ENCODE data around the gene KIAA0825. TPM values are rescaled to one million over a fixed set of nuclear protein-coding genes. Genes with fewer than 3 reads are reported as not detected.
A peak's percentile ranks its signal among the peaks of the same experiment; 100 is the strongest.

Gene KIAA0825
- total RNA-seq, 1 experiment from 2014 or later = 1.3 TPM

DNA sequence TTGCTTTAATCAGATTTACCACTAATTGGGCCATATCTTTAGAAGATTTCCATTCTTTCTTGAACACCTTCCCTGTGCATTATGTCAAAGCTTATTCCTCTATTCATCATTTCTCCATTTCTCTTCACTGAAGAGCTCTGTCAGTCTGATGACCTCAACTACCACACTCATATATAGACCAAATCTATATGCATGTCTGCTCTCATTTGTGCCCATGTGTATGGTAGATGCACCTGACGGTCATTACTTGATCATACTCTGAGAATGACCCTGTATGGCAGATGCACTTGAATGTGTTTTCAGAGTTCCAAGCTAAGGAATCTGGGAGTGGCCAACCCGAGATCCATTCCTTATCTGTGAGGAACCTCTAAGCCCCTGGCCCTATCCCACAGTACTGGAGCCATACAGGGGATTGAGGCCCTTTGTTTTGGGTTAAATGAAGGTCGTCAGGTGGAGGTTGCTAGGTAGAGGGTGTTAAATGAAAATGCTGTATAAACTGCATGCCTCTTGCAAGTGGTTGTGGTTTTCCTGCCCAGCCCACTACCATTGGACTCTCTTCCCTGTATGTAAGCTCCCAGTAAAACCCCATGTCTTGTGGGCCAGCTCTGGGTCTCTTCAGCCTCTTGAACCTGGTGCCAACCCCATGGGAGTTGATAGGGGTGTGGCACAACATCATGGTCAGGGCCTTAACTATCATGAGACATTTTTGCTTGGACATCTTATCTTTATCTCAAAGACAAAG, 229.5 kb downstream of the KIAA0825 start (continued):
- TF ChIP-seq, protein P1, sequence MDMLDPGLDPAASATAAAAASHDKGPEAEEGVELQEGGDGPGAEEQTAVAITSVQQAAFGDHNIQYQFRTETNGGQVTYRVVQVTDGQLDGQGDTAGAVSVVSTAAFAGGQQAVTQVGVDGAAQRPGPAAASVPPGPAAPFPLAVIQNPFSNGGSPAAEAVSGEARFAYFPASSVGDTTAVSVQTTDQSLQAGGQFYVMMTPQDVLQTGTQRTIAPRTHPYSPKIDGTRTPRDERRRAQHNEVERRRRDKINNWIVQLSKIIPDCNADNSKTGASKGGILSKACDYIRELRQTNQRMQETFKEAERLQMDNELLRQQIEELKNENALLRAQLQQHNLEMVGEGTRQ (CRISPR knock-in tag; IDR thresholded peaks at IDR 0.05) = no peak
- no peak for TF ChIP-seq KAT7 (CRISPR knock-in tag; IDR thresholded peaks at IDR 0.05; ENCODE audit: borderline replicate concordance)
- TF ChIP-seq NFYB (CRISPR knock-in tag; conservative IDR thresholded peaks at IDR 0.05; ENCODE audit: low read depth) = no peak
- no peak for TF ChIP-seq TEAD1 (CRISPR knock-in tag; IDR thresholded peaks at IDR 0.05)
- no peak for TF ChIP-seq ZNF121 (CRISPR knock-in tag; IDR thresholded peaks at IDR 0.05)

DNA sequence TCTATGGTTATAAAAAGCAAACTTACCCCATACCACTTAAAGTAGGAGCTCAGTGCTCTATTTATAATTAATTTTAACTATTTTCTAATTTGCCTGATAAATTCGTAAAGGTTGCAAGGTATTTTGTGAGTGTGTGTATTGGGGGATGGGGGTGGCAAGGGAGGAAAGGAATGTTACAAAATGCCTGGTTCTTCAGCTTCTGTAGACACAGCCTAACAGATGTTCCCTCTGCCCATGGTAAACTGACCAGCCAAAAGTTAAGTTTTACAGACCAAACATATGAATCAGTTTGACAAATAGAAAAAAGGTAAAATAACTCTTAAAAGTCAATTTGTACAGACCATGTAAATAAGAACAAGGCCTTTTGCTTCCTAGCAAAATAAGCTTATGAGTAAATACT, 232.6 kb downstream of the KIAA0825 start:
- TF ChIP-seq NFATC4 (CRISPR knock-in tag; IDR thresholded peaks at IDR 0.05) (no peak), IRF2 (CRISPR knock-in tag; IDR thresholded peaks at IDR 0.05; ENCODE audit: borderline replicate concordance, low read depth) (no peak), NR2C2 (CRISPR knock-in tag; IDR thresholded peaks at IDR 0.05) (no peak), ZNF263 (CRISPR knock-in tag; IDR thresholded peaks at IDR 0.05; ENCODE audit: low read depth) (no peak), CREB1 (CRISPR knock-in tag; IDR thresholded peaks at IDR 0.05) (no peak), OVOL2 (CRISPR knock-in tag; IDR thresholded peaks at IDR 0.05; ENCODE audit: borderline replicate concordance) (no peak), ZNF121 (CRISPR knock-in tag; IDR thresholded peaks at IDR 0.05) (no peak), MXD4 (CRISPR knock-in tag; IDR thresholded peaks at IDR 0.05; ENCODE audit: borderline replicate concordance) (no peak)
- TF ChIP-seq, protein P2, sequence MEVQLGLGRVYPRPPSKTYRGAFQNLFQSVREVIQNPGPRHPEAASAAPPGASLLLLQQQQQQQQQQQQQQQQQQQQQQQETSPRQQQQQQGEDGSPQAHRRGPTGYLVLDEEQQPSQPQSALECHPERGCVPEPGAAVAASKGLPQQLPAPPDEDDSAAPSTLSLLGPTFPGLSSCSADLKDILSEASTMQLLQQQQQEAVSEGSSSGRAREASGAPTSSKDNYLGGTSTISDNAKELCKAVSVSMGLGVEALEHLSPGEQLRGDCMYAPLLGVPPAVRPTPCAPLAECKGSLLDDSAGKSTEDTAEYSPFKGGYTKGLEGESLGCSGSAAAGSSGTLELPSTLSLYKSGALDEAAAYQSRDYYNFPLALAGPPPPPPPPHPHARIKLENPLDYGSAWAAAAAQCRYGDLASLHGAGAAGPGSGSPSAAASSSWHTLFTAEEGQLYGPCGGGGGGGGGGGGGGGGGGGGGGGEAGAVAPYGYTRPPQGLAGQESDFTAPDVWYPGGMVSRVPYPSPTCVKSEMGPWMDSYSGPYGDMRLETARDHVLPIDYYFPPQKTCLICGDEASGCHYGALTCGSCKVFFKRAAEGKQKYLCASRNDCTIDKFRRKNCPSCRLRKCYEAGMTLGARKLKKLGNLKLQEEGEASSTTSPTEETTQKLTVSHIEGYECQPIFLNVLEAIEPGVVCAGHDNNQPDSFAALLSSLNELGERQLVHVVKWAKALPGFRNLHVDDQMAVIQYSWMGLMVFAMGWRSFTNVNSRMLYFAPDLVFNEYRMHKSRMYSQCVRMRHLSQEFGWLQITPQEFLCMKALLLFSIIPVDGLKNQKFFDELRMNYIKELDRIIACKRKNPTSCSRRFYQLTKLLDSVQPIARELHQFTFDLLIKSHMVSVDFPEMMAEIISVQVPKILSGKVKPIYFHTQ (CRISPR knock-in tag; IDR thresholded peaks at IDR 0.05) = no peak
- TF ChIP-seq, protein P3, sequence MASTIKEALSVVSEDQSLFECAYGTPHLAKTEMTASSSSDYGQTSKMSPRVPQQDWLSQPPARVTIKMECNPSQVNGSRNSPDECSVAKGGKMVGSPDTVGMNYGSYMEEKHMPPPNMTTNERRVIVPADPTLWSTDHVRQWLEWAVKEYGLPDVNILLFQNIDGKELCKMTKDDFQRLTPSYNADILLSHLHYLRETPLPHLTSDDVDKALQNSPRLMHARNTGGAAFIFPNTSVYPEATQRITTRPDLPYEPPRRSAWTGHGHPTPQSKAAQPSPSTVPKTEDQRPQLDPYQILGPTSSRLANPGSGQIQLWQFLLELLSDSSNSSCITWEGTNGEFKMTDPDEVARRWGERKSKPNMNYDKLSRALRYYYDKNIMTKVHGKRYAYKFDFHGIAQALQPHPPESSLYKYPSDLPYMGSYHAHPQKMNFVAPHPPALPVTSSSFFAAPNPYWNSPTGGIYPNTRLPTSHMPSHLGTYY (CRISPR knock-in tag; IDR thresholded peaks at IDR 0.05) = no peak
- TF ChIP-seq, protein P4, sequence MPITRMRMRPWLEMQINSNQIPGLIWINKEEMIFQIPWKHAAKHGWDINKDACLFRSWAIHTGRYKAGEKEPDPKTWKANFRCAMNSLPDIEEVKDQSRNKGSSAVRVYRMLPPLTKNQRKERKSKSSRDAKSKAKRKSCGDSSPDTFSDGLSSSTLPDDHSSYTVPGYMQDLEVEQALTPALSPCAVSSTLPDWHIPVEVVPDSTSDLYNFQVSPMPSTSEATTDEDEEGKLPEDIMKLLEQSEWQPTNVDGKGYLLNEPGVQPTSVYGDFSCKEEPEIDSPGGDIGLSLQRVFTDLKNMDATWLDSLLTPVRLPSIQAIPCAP (CRISPR knock-in tag; IDR thresholded peaks at IDR 0.05) = no peak
- TF ChIP-seq, protein P5, sequence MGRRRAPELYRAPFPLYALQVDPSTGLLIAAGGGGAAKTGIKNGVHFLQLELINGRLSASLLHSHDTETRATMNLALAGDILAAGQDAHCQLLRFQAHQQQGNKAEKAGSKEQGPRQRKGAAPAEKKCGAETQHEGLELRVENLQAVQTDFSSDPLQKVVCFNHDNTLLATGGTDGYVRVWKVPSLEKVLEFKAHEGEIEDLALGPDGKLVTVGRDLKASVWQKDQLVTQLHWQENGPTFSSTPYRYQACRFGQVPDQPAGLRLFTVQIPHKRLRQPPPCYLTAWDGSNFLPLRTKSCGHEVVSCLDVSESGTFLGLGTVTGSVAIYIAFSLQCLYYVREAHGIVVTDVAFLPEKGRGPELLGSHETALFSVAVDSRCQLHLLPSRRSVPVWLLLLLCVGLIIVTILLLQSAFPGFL (CRISPR knock-in tag; IDR thresholded peaks at IDR 0.05; ENCODE audit: borderline replicate concordance) = no peak
- H3K27me3 Mint-ChIP-seq (ENCODE audit: low read depth) = no peaks in the 10 kb centered on the region
- H3K4me3 Mint-ChIP-seq = no peak overlapping the region
- H3K27ac Mint-ChIP-seq = no peak overlapping the region
- peaks cover 17% of the 10 kb centered on the region for H3K4me1 Mint-ChIP-seq
- H3K36me3 Mint-ChIP-seq = peaks cover 14% of the 10 kb centered on the region
- POLR2A ChIA-PET = no interaction called here
- CTCF ChIA-PET = no interaction called here
- peaks cover 18% of the 10 kb centered on the region for H3K9me3 Mint-ChIP-seq
- no peak for DNase-seq (ENCODE audit: low spot score)
- peak; percentile 55; the same call in 1 of the 2 replicates for ATAC-seq

DNA sequence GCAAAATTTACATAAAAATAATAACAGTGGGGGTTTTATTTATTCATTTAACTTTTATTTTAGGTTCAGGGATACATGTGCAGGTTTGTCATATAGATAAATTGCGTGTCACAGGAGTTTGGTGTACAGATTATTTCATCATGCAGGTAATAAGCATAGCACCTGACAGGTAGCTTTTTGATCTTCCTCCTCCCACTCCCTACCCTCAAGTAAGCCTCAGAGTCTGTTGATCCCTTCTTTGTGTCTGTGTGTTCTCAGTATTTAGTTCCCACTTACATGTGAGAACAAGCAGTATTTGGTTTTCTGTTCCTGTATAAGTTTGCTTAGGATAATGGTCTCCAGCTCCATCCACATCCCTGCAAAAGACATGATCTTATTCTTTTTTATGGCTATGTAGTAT, 240.3 kb downstream of the KIAA0825 start:
- peaks cover 19% of the 10 kb centered on the region for H3K9me3 Mint-ChIP-seq
- no peak overlapping the region; the same call in 1 of the 2 replicates for H3K27ac Mint-ChIP-seq
- DNase-seq (ENCODE audit: low spot score) (no peak), ATAC-seq (no peak)
- no peak overlapping the region for H3K4me3 Mint-ChIP-seq
- no peaks in the 10 kb centered on the region for H3K27me3 Mint-ChIP-seq (ENCODE audit: low read depth)
- ChIA-PET CTCF (no interaction called here), POLR2A (no interaction called here)
- H3K36me3 Mint-ChIP-seq = no peaks in the 10 kb centered on the region; the same call in 1 of the 2 replicates
- H3K4me1 Mint-ChIP-seq = peaks cover 25% of the 10 kb centered on the region
- no peak for TF ChIP-seq SOX15 (CRISPR knock-in tag; IDR thresholded peaks at IDR 0.05)
- TF ChIP-seq NFE2L1 (CRISPR knock-in tag; IDR thresholded peaks at IDR 0.05) = no peak
- TF ChIP-seq, protein P6, sequence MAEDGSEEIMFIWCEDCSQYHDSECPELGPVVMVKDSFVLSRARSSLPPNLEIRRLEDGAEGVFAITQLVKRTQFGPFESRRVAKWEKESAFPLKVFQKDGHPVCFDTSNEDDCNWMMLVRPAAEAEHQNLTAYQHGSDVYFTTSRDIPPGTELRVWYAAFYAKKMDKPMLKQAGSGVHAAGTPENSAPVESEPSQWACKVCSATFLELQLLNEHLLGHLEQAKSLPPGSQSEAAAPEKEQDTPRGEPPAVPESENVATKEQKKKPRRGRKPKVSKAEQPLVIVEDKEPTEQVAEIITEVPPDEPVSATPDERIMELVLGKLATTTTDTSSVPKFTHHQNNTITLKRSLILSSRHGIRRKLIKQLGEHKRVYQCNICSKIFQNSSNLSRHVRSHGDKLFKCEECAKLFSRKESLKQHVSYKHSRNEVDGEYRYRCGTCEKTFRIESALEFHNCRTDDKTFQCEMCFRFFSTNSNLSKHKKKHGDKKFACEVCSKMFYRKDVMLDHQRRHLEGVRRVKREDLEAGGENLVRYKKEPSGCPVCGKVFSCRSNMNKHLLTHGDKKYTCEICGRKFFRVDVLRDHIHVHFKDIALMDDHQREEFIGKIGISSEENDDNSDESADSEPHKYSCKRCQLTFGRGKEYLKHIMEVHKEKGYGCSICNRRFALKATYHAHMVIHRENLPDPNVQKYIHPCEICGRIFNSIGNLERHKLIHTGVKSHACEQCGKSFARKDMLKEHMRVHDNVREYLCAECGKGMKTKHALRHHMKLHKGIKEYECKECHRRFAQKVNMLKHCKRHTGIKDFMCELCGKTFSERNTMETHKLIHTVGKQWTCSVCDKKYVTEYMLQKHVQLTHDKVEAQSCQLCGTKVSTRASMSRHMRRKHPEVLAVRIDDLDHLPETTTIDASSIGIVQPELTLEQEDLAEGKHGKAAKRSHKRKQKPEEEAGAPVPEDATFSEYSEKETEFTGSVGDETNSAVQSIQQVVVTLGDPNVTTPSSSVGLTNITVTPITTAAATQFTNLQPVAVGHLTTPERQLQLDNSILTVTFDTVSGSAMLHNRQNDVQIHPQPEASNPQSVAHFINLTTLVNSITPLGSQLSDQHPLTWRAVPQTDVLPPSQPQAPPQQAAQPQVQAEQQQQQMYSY (CRISPR knock-in tag; IDR thresholded peaks at IDR 0.05) = no peak
- TF ChIP-seq NR1H2 (CRISPR knock-in tag; IDR thresholded peaks at IDR 0.05) = no peak
